Activated CD8-positive, alpha-beta memory T cell treated with anti-CD3 and anti-CD28 coated beads, Interleukin-2, amount 50 U/mL, for 24 hours (primary cell): ENCODE data around the gene HAND1.
A peak's percentile ranks its signal among the peaks of the same experiment; 100 is the strongest.

Experiments
- DNase-seq: peaks from one replicate; pipeline ENCODE4 v3.0.0-alpha.2; 2020; ENCODE audit errors: extremely low read depth

HAND1 gene

GRCh38 chr5:154459015-154459414 is 19.0 kb downstream of the HAND1 start:
- no peak for DNase-seq

- DNase-seq, result no peak
These were observed 21.5 kb downstream of the HAND1 start for GRCh38 chr5:154456540-154456939.

GRCh38 chr5:154455585-154455984 is 22.4 kb downstream of the HAND1 start:
- no peak for DNase-seq

GRCh38 chr5:154451957-154452356 is 26.1 kb downstream of the HAND1 start:
- no peak for DNase-seq

GRCh38 chr5:154449786-154450185 is 28.2 kb downstream of the HAND1 start:
- DNase-seq, result no peak

- no peak for DNase-seq
These were observed 30.8 kb downstream of the HAND1 start for GRCh38 chr5:154447089-154447725.

GRCh38 chr5:154446195-154447088 is 31.6 kb downstream of the HAND1 start:
- no peak for DNase-seq

- DNase-seq, result peak; percentile 84
These were observed 32.4 kb downstream of the HAND1 start, which contains the start of gene SAP30L for GRCh38 chr5:154445422-154446194. Gene SAP30L (plus strand): TSS chr5:154445997. CDS start chr5:154446605, 608 bp downstream.

GRCh38 chr5:154444556-154445421 is 33.2 kb downstream of the HAND1 start:
- no peak for DNase-seq

GRCh38 chr5:154442801-154443200 is 35.2 kb downstream of the HAND1 start:
- DNase-seq, result no peak

GRCh38 chr5:154440540-154440939 is 37.5 kb downstream of the HAND1 start:
- no peak for DNase-seq

- no peak for DNase-seq
These were observed 40.6 kb downstream of the HAND1 start for GRCh38 chr5:154437281-154437965.

GRCh38 chr5:154435226-154435625 is 42.8 kb downstream of the HAND1 start:
- no peak for DNase-seq

- DNase-seq, result no peak
These were observed 46.9 kb downstream of the HAND1 start for GRCh38 chr5:154430961-154431630.

- no peak for DNase-seq
These were observed 47.6 kb downstream of the HAND1 start for GRCh38 chr5:154430466-154430865.

- DNase-seq, result no peak
These were observed 48.7 kb downstream of the HAND1 start for GRCh38 chr5:154429341-154429740.

GRCh38 chr5:154428208-154428607 is 49.8 kb downstream of the HAND1 start:
- no peak for DNase-seq
